GM19395 (cell line): ENCODE results near the gene SLX4IP.
"Not testable (repeated sequence)": the region's sequence is repeated elsewhere in the genome, so short reads cannot be mapped to it uniquely, and the experiment has no call there.

Experiments
- ATAC-seq: cut with Tn5 transposase; IDR thresholded peaks from one replicate; pipeline ENCODE4 v1.9.1; 2021; ENCODE audit warnings: mild to moderate bottlenecking, moderate library complexity; ENCODE audit not compliant: unreplicated experiment

The SLX4IP gene

DNA sequence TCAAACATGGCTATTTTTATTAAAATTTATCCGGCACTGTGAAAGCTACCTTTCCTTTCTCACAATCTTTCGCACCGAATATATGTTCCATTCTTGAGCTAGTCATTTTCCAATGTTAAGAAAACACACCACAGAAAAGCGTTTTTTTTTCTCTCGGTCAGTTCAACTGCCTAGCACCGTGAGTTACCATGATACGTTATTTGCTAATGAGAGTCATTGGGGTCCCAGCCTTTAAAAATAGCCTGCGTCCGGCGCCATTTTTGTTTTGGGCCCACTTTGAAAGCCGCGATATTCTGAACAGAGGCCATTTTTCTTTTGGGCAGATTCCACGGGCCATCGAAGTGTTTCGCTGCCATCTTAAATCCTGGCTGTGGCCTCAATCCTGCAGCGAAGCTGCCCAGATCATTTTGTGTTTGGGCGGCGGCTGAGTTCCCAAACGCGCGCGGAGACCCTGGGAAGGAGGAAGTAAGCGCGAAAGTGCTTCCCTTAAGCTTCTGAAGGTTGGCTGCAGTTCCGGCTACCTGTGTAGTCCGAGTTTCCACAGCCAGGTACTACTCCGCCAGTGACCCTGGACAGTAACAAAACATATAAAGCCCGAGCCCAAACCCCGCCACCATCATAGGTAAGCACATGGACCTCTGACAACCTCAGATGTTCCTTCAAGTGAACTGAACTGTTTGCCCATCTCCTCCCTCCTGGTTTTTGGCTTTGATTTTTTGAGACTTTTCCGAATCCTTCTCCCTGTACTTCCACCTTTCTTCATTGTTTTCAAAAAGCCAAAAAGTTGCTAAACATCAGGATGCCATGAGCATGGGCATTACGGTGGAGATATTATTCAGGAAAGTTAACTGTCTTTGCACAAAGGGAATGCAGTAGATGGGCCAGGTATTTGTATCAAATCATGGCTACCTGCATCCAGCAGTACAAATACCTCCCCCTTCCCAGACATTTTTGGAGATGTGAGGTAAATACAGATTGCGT is at the start of gene SLX4IP:
SLX4IP (plus strand) TSS at position 474 of the 981 bp plus-strand sequence. CDS start 22,900 bp downstream, outside the sequence.
- peak; percentile 64 for ATAC-seq

DNA sequence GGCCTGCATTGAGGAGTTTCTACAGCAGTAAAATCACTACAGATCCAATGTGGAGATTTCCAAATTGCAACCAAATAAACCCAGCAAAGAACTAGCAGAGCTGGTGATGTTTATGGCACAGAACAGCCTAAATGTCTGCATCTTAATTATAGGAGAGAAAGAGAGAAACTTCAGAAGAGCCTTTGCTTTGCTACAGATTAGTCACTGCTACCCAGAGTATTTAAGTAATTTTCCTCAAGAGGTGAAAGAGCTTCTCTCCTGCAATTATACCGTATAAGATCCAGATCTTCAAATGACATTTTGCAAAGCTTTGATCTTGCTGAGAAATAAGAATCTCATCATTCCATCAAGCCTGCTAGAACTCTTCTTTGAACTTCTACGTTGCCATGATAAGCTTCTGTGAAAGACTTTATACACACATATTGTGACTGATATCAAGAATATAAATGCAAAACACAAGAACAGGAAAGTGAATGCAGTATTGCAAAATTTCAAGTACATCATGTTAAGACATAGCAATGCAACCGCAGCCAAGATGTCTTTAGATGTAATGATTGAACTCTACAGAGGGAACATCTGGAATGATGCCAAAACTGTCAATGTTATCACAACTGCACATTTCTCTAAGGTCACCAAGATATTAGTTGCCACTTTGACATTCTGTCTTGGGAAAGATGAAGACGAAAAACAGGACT is 49.1 kb upstream of the SLX4IP start:
- no peak for ATAC-seq

DNA sequence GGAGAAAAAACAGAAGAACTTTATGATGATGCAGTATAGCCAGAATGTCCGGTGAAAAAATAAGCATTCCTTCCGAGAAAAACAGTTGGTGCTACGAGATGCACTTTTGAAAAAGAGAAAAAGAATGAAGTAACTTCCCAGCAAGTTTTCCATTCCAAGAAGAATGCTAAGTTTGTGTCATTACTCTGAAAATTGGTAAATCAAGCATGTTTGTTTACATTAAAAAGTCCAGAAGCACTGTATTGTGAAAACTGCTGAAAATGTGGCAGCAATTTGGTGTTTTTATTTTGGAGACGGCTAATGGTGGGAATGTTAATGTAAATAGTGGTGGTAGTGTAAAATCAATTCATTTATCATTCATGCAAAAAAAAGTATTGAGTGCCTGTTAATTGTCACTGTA is 47.4 kb upstream of the SLX4IP start:
- no peak for ATAC-seq

DNA sequence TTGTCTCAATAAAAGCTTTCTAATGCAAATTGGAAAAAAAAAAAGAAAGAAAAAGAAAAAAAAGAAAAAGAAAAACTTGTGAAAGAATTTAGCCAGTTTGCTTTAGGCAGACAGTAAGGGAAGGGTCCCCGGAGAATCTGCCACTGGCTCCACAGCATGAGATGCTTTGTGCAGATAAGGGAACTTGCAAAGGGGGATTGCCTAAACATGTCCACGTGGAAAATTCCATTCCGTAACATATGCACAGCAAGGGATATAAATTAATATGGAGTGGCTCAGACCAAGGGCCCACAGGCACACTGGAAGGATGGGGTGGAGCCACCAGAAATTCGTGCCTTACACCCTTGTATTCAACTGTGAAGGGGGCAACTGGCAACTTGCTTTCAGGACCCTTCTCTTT is 46.5 kb upstream of the SLX4IP start:
- ATAC-seq: no peak

DNA sequence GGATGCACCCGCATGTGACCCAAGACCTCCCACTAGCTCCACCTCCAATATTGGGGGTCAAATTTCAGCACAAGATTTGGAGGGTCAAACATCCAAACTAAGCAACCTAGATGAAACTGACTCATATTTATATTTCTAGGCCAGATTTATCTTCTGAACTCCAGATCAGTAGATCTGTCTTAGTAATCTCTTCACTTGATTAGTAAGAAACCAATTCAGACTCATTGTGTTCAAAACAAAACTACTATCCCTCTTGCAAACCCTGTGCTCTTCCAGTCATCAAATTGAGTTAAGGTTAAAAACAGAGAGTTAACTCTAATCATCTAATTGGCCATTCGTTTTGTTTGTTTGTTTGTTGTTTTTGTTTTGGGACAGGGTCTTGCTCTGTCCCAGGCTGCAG is 44.4 kb upstream of the SLX4IP start:
- ATAC-seq: no peak

DNA sequence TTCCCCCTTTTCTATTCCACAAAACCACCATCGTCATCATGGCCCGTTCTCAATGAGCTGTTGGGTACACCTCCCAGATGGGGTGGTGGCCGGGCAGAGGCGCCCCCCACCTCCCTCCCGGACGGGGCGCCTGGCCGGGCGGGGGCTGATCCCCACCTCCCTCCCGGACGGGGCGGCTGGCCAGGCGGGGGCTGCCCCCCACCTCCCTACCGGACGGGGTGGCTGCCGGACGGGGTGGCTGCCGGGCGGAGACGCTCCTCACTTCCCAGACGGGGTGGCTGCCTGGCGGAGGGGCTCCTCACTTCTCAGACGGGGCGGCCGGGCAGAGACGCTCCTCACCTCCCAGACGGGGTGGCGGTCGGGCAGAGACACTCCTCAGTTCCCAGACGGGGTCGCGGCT is 40.4 kb upstream of the SLX4IP start:
- not testable (repeated sequence) for ATAC-seq

DNA sequence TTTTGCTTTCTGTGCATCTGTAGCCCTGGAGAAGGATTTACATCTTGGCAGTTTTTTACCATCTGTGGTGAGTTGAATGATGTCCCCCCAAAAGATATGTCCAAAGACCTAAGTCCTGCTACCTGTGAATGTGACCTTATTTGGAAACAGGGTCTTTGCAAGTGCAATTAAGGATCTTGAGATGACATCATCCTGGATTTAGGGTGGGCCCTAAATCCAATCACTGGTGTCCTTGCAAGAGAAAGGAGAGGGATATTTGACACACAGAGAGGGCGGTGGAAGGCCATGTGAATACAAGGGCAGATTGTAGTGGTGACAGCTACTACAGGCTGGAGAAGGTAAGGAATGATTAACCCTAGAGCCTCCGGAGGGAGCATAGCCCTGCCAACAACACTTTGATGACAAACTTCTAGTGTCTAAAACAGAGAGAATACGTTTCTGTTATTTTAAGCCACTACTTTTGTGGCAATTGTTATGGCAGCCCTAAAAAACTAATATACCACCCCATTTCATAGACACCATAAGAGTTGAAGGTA is 36.2 kb upstream of the SLX4IP start:
- no peak for ATAC-seq

GRCh38 chr20:10402938-10403608 is 32.0 kb upstream of the SLX4IP start:
- ATAC-seq: peak; percentile 58

DNA sequence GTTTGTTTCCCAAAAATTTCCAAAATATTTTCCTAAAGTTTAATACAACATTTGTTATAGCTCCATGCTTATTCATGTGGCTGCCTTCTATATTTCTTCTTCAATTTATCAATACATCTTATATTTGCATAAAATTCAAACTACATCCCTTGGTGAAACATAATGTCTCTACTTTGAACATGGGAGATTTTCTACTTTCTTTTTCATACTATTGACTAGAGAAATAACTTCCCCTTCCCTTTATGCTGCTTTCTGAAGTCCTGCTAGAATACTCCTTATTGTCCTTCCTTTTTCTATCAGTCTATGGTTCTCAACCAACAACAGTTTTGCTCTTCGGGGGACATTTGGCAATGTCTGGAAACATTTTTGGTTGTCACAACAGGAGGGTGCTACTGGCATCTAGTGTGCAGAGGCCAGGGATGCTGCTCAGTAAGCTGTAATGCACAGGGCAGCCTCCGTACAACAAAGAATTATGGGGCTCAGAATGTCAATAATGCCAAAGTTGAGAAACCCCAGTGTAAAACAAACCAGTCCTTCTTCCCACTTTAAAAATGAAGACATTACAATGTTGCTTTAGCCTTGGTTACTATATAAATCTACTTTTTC is 31.0 kb upstream of the SLX4IP start:
- ATAC-seq: no peak

DNA sequence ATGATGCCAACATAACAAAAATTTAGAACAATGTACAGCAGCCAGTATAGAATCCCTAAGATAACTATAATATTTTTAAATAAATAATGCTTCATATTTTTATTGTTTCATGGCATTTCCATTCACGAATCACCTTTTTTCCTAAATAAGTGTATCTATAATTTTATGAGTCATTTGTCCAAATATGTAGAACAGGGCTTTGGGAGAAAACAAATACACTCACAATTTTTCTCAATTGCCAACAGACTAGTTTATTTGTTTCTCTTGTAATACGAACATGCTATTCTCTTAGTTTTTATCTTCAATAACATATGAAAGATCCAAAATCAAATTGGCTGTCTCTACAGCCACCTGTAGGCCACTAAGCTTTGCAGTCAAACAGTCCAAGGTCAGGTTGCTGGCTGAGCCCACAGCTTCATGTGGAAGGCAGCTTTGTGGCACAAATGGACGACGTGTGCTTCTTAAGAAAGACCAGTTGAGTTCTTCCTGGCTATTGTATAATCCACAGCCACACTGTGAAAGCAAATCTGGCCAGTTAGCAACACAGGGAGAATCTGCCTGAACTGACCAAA is 30.1 kb upstream of the SLX4IP start:
- ATAC-seq: no peak

GRCh38 chr20:10408108-10408813 is 26.8 kb upstream of the SLX4IP start:
- ATAC-seq: no peak

DNA sequence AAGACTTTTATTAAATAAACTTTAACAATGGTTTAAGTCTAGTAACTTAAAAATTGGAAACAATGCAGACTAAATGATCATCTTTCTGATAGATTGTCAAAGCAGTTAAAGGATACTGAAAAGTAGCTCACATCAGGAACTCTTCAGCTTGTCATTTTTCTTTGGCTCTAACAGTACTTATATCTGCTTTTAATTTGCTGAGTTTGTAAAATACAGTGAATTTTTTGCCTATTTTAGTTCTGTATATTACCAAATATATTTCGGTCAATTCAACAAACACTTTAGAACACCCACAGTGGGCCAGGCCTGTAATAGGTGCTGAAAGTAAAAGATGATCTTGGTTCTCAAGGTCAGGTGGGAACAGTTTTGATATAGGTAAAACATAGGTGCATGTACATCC is 23.4 kb upstream of the SLX4IP start:
- ATAC-seq: no peak

DNA sequence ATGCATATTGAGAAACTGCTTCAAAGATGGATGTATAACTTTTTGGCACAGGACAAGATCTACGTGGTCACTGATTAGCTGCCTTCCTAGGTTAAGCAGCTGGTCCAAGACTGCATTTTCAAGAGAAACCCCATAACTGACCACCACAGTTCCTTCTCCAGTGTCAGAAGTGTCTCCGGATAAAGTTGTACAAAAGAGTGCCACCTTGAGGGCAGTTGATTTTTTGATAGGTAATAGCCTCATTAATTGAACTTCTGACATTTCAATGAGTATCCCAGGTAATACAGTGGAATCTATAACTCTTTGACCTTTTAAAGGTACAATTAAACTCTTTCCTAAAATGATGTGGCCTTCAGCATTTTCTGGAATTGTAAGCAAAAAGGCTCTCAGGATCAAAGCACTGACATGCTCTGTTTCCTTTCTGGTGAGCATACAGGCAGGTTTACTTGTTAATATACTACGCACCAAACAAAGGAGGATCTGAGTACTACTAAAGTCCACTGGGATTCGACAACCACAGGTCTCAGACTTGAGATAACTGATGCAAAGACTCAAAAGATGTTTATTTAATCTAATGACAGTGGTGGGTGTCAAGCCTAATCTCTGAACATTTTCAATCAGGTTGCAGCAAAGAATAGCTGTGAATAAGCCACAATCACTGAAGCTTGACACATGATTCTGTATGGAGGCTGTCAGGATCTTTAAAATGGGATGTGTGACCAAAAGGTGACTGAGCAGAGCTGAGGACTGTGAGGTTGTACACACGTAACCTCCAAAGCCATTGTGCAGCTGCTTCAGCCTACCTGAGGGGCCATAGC is 22.3 kb upstream of the SLX4IP start:
- peak; percentile 62 for ATAC-seq

DNA sequence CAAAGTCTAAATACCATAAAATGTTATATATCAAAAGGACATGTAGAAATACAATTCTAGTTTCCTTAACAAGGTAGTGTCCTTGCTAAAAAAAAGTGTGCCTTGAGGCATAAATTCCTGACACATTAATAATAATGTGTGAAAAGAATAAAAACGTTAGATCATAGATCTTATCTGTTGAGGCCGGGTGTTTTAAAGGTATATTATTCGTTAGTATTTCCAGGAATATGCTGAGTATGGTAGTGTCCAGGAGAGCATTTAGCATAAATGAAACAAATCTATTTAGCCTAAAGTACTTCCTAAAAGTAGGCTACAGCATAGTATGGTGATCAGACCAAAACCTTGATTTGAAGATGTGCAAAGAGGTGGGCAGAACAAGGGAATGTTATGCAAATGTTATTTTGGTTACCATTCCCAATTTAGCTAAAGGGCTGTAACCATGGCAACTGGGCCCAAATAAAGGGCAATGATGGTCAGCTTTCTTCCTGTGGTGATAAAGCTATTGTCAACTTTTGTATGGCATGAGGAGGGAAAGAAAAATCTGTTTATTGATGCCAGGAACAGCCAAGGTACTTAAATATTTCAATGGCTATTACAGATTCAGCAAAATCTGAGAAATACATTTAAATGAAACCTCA is 20.0 kb upstream of the SLX4IP start:
- no peak for ATAC-seq

- not testable (repeated sequence) for ATAC-seq
Measured at GRCh38 chr20:10417218-10417617, 17.9 kb upstream of the SLX4IP start.

DNA sequence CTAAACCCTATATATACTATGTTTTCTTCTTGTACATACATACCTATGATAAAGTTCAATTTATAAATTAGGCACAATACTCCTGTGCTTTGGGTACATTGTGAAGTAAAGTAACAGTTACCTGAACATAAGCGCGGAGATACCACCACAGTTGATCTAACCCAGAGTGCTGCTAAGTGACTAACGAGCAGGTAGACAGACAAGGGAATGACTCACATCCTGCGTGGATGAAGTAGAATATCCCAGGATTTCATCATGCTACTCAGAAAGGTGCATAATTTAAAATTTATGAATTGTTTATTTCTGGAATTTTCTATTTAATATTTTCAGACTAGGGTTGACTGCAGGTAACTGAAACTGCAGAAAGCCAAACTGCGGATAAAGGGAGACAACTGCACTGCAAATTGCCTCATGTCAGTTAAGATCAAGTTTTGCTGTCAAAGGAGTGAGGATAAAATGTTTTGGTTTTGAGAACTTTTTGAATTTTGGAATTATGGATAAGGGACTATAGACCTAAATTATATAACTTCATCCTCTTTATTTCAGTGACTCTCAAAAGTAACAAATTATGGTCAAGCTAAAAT is 15.5 kb upstream of the SLX4IP start:
- no peak for ATAC-seq

GRCh38 chr20:10423735-10424134 is 11.4 kb upstream of the SLX4IP start:
- ATAC-seq: peak; percentile 66

GRCh38 chr20:10427060-10427692 is 7.9 kb upstream of the SLX4IP start:
- ATAC-seq: no peak
